ENCODE results near the gene ENDOV. TPM values are rescaled to one million over a fixed set of nuclear protein-coding genes. Genes with fewer than 3 reads are reported as not detected.

Gene ENDOV
- total RNA-seq, 1 experiment from 2014 or later: 45.6 TPM

DNA sequence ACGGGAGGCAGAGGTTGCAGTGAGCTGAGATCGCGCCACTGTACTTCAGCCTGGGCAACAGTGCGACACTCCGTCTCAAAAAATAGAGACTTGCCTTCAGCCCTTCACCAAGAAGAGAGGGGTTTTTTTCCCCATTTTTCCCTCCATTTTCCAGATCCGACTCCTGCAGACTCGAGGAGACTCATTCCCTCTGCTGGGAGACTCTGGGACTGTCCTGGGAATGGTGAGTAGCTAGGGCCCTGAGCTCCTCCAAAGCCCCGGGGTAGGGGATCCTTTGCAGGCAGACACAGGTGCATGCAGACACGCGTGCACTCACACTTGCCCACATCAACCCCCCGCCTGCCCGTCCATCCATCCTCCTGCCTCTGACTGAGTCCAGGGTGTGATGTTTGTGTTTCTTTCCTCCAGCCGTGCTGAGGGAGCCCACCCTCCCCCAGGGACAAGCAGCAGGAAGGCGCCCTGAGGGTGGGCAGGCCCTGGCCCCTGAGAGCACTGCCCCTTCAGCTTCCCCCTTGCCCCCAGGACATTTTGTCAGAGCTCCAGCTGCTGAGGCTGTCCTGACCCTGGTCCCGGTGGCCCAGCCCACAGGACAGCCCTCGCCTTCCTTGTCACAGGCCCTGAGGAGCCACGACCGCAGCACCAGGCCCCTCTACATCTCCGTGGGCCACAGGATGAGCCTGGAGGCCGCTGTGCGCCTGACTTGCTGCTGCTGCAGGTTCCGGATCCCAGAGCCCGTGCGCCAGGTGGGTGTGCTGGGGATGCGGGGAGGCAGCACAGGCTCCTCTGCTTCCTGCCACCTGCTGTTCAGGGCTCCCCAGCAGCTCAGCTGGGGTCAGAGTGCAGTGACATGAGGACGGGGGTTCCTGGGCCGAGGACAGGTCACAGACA, 10.2 kb downstream of the ENDOV start:
- DNase-seq (ENCODE audit: low read depth, low spot score) (no peak), ATAC-seq (no peak)
- POLR2A ChIA-PET: no interaction called here
- intact Hi-C loops (cut with micrococcal nuclease): no loop called here
- Histone ChIP-seq H3K27ac (ENCODE audit: low read depth, low read length) (no peak overlapping the region), H3K9me2 (ENCODE audit: insufficient read depth) (no peaks in the 10 kb centered on the region), H3K9ac (ENCODE audit: low read length) (no peak overlapping the region), H3K27me3 (ENCODE audit: insufficient read depth, low read length) (no peaks in the 10 kb centered on the region), H2AFZ (ENCODE audit: low read depth, low read length, poor library complexity, severe bottlenecking) (no peak overlapping the region), H3K4me1 (ENCODE audit: control insufficient read depth in 1 of 2, insufficient read depth in 2 of 2, low read length in 2 of 2) (no peaks in the 10 kb centered on the region), H3K36me3 (ENCODE audit: control insufficient read depth in 1 of 2, insufficient read depth in 2 of 2, low read length in 2 of 2) (no peaks in the 10 kb centered on the region), H3K4me3 (replicated peaks in 1 of 2; ENCODE audit: low read depth in 1 of 2, low read length in 2 of 2) (no peak overlapping the region), H4K20me1 (ENCODE audit: insufficient read depth) (no peaks in the 10 kb centered on the region), H3K79me2 (ENCODE audit: insufficient read depth, low read length) (no peaks in the 10 kb centered on the region), H3K4me2 (ENCODE audit: low read length) (no peak overlapping the region), H3K9me3 (ENCODE audit: control insufficient read depth in 1 of 2, insufficient read depth in 1 of 2, low read depth in 1 of 2, low read length in 2 of 2) (no peaks in the 10 kb centered on the region)
- CTCF ChIA-PET: interaction anchor here (1.0 to 1.6 kb wide), 4 partner anchors 475 to 563 kb away, joined by 3 to 4 read pairs (median 4); no protein-coding TSS in a partner anchor
- no TSS peak for BruUV-seq (replicated peaks)
- TF ChIP-seq EZH2 (IDR thresholded peaks at IDR 0.05): no peak
- TF ChIP-seq POLR2A (IDR thresholded peaks at IDR 0.05; ENCODE audit: borderline replicate concordance, extremely low read depth, insufficient read depth, insufficient read length): no peak
- TF ChIP-seq, protein P1, sequence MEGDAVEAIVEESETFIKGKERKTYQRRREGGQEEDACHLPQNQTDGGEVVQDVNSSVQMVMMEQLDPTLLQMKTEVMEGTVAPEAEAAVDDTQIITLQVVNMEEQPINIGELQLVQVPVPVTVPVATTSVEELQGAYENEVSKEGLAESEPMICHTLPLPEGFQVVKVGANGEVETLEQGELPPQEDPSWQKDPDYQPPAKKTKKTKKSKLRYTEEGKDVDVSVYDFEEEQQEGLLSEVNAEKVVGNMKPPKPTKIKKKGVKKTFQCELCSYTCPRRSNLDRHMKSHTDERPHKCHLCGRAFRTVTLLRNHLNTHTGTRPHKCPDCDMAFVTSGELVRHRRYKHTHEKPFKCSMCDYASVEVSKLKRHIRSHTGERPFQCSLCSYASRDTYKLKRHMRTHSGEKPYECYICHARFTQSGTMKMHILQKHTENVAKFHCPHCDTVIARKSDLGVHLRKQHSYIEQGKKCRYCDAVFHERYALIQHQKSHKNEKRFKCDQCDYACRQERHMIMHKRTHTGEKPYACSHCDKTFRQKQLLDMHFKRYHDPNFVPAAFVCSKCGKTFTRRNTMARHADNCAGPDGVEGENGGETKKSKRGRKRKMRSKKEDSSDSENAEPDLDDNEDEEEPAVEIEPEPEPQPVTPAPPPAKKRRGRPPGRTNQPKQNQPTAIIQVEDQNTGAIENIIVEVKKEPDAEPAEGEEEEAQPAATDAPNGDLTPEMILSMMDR (IDR thresholded peaks at IDR 0.05 in 2 of 3, conservative IDR thresholded peaks at IDR 0.05 in 1 of 3; ENCODE audit: borderline replicate concordance in 1 of 3, insufficient read depth in 1 of 3, low read depth in 2 of 3, low read length in 2 of 3): peak in 1 of 3 experiments; percentile 15; a peak in 1 of 6 replicates
- TF ChIP-seq YY1 (IDR thresholded peaks at IDR 0.05; ENCODE audit: extremely low read depth, insufficient replicate concordance, low read depth, low read length): no peak
- TF ChIP-seq EGR1 (IDR thresholded peaks at IDR 0.05; ENCODE audit: low read depth): no peak
- RAD21 ChIA-PET (ENCODE audit: low non-redundant PET in 1 of 2, low total read pairs in 2 of 2, uncharacterized antibody in 2 of 2, unreplicated experiment in 2 of 2): no interaction called here

All from HCT116 (cell line).